Measurements from ENCODE around the gene RGS5. TPM values are rescaled to one million over a fixed set of nuclear protein-coding genes. Genes with fewer than 3 reads are reported as not detected.

Gene RGS5
- total RNA-seq, 1 experiment from 2014 or later: 7.9 TPM

- DNase-seq: no peak
- no peaks in the 10 kb centered on the region for H3K36me3 ChIP-seq (replicated peaks; ENCODE audit: control insufficient read depth, insufficient read depth, low read length)
- no peak overlapping the region for H3K4me3 ChIP-seq (ENCODE audit: insufficient read depth, low read depth, low read length)
- no peaks in the 10 kb centered on the region for H3K27me3 ChIP-seq (ENCODE audit: control insufficient read depth, insufficient read depth, low read length)
Observed at GRCh38 chr1:163170975-163171676, 31.6 kb downstream of the RGS5 start.

GRCh38 chr1:163170331-163170730 lies 32.4 kb downstream of the RGS5 start:
- no peaks in the 10 kb centered on the region for H3K27me3 ChIP-seq (ENCODE audit: control insufficient read depth, insufficient read depth, low read length)
- no peaks in the 10 kb centered on the region for H3K36me3 ChIP-seq (replicated peaks; ENCODE audit: control insufficient read depth, insufficient read depth, low read length)
- no peak overlapping the region for H3K4me3 ChIP-seq (ENCODE audit: insufficient read depth, low read depth, low read length)
- no peak for DNase-seq

GRCh38 chr1:163169553-163169952 lies 33.2 kb downstream of the RGS5 start:
- DNase-seq: no peak

GRCh38 chr1:163168053-163168452 lies 34.7 kb downstream of the RGS5 start:
- Histone ChIP-seq H3K27me3 (ENCODE audit: control insufficient read depth, insufficient read depth, low read length) (no peaks in the 10 kb centered on the region), H3K4me3 (ENCODE audit: insufficient read depth, low read depth, low read length) (no peak overlapping the region), H3K36me3 (replicated peaks; ENCODE audit: control insufficient read depth, insufficient read depth, low read length) (no peaks in the 10 kb centered on the region)
- DNase-seq: no peak

More at GRCh38 chr1:163169553-163169952, 33.2 kb downstream of the RGS5 start:
- Histone ChIP-seq H3K4me3 (ENCODE audit: insufficient read depth, low read depth, low read length) (no peak overlapping the region), H3K36me3 (replicated peaks; ENCODE audit: control insufficient read depth, insufficient read depth, low read length) (no peaks in the 10 kb centered on the region), H3K27me3 (ENCODE audit: control insufficient read depth, insufficient read depth, low read length) (no peaks in the 10 kb centered on the region)

GRCh38 chr1:163166886-163167555 lies 35.7 kb downstream of the RGS5 start:
- Histone ChIP-seq H3K27me3 (ENCODE audit: control insufficient read depth, insufficient read depth, low read length) (no peaks in the 10 kb centered on the region), H3K36me3 (replicated peaks; ENCODE audit: control insufficient read depth, insufficient read depth, low read length) (no peaks in the 10 kb centered on the region)
- no peak for DNase-seq

GRCh38 chr1:163165119-163165518 lies 37.6 kb downstream of the RGS5 start:
- Histone ChIP-seq H3K27me3 (ENCODE audit: control insufficient read depth, insufficient read depth, low read length) (no peaks in the 10 kb centered on the region), H3K36me3 (replicated peaks; ENCODE audit: control insufficient read depth, insufficient read depth, low read length) (no peaks in the 10 kb centered on the region), H3K4me3 (ENCODE audit: insufficient read depth, low read depth, low read length) (no peak overlapping the region)
- DNase-seq: no peak

More at GRCh38 chr1:163166886-163167555, 35.7 kb downstream of the RGS5 start:
- H3K4me3 ChIP-seq (ENCODE audit: insufficient read depth, low read depth, low read length): no peak overlapping the region

- H3K36me3 ChIP-seq (replicated peaks; ENCODE audit: control insufficient read depth, insufficient read depth, low read length): no peaks in the 10 kb centered on the region
- no peaks in the 10 kb centered on the region for H3K27me3 ChIP-seq (ENCODE audit: control insufficient read depth, insufficient read depth, low read length)
- no peak for DNase-seq
- H3K4me3 ChIP-seq (ENCODE audit: insufficient read depth, low read depth, low read length): no peak overlapping the region
Observed at GRCh38 chr1:163163881-163164582, 38.7 kb downstream of the RGS5 start.

- H3K27me3 ChIP-seq (ENCODE audit: control insufficient read depth, insufficient read depth, low read length): no peaks in the 10 kb centered on the region
- DNase-seq: no peak
- no peak overlapping the region for H3K4me3 ChIP-seq (ENCODE audit: insufficient read depth, low read depth, low read length)
- H3K36me3 ChIP-seq (replicated peaks; ENCODE audit: control insufficient read depth, insufficient read depth, low read length): no peaks in the 10 kb centered on the region
Observed at GRCh38 chr1:163163163-163163562, 39.6 kb downstream of the RGS5 start.

- Histone ChIP-seq H3K36me3 (replicated peaks; ENCODE audit: control insufficient read depth, insufficient read depth, low read length) (no peaks in the 10 kb centered on the region), H3K27me3 (ENCODE audit: control insufficient read depth, insufficient read depth, low read length) (no peaks in the 10 kb centered on the region), H3K4me3 (ENCODE audit: insufficient read depth, low read depth, low read length) (no peak overlapping the region)
- DNase-seq: no peak
Observed at GRCh38 chr1:163162381-163162914, 40.3 kb downstream of the RGS5 start.

- H3K27me3 ChIP-seq (ENCODE audit: control insufficient read depth, insufficient read depth, low read length): no peaks in the 10 kb centered on the region
Observed at GRCh38 chr1:163161841-163162240, 40.9 kb downstream of the RGS5 start.

GRCh38 chr1:163161337-163161736 lies 41.4 kb downstream of the RGS5 start:
- H3K36me3 ChIP-seq (replicated peaks; ENCODE audit: control insufficient read depth, insufficient read depth, low read length): no peaks in the 10 kb centered on the region
- DNase-seq: no peak
- no peaks in the 10 kb centered on the region for H3K27me3 ChIP-seq (ENCODE audit: control insufficient read depth, insufficient read depth, low read length)
- H3K4me3 ChIP-seq (ENCODE audit: insufficient read depth, low read depth, low read length): no peak overlapping the region

More at GRCh38 chr1:163161841-163162240, 40.9 kb downstream of the RGS5 start:
- no peak overlapping the region for H3K4me3 ChIP-seq (ENCODE audit: insufficient read depth, low read depth, low read length)
- no peaks in the 10 kb centered on the region for H3K36me3 ChIP-seq (replicated peaks; ENCODE audit: control insufficient read depth, insufficient read depth, low read length)
- DNase-seq: no peak

GRCh38 chr1:163155606-163156005 lies 47.1 kb downstream of the RGS5 start:
- DNase-seq: peak; percentile 5
- Histone ChIP-seq H3K4me3 (ENCODE audit: insufficient read depth, low read depth, low read length) (no peak overlapping the region), H3K36me3 (replicated peaks; ENCODE audit: control insufficient read depth, insufficient read depth, low read length) (no peaks in the 10 kb centered on the region), H3K27me3 (ENCODE audit: control insufficient read depth, insufficient read depth, low read length) (no peaks in the 10 kb centered on the region)

GRCh38 chr1:163148911-163149310 lies 53.8 kb downstream of the RGS5 start:
- no peaks in the 10 kb centered on the region for H3K27me3 ChIP-seq (ENCODE audit: control insufficient read depth, insufficient read depth, low read length)
- DNase-seq: no peak
- no peak overlapping the region for H3K4me3 ChIP-seq (ENCODE audit: insufficient read depth, low read depth, low read length)
- no peaks in the 10 kb centered on the region for H3K36me3 ChIP-seq (replicated peaks; ENCODE audit: control insufficient read depth, insufficient read depth, low read length)

GRCh38 chr1:163147019-163147418 lies 55.7 kb downstream of the RGS5 start:
- DNase-seq: no peak
- Histone ChIP-seq H3K36me3 (replicated peaks; ENCODE audit: control insufficient read depth, insufficient read depth, low read length) (no peaks in the 10 kb centered on the region), H3K27me3 (ENCODE audit: control insufficient read depth, insufficient read depth, low read length) (no peaks in the 10 kb centered on the region)

GRCh38 chr1:163145435-163145834 lies 57.3 kb downstream of the RGS5 start:
- DNase-seq: no peak
- H3K36me3 ChIP-seq (replicated peaks; ENCODE audit: control insufficient read depth, insufficient read depth, low read length): no peaks in the 10 kb centered on the region
- no peaks in the 10 kb centered on the region for H3K27me3 ChIP-seq (ENCODE audit: control insufficient read depth, insufficient read depth, low read length)
- H3K4me3 ChIP-seq (ENCODE audit: insufficient read depth, low read depth, low read length): no peak overlapping the region

More at GRCh38 chr1:163147019-163147418, 55.7 kb downstream of the RGS5 start:
- H3K4me3 ChIP-seq (ENCODE audit: insufficient read depth, low read depth, low read length): no peak overlapping the region
